ENCODE measurements around the gene PSORS1C1.

- TF ChIP-seq, protein P1, sequence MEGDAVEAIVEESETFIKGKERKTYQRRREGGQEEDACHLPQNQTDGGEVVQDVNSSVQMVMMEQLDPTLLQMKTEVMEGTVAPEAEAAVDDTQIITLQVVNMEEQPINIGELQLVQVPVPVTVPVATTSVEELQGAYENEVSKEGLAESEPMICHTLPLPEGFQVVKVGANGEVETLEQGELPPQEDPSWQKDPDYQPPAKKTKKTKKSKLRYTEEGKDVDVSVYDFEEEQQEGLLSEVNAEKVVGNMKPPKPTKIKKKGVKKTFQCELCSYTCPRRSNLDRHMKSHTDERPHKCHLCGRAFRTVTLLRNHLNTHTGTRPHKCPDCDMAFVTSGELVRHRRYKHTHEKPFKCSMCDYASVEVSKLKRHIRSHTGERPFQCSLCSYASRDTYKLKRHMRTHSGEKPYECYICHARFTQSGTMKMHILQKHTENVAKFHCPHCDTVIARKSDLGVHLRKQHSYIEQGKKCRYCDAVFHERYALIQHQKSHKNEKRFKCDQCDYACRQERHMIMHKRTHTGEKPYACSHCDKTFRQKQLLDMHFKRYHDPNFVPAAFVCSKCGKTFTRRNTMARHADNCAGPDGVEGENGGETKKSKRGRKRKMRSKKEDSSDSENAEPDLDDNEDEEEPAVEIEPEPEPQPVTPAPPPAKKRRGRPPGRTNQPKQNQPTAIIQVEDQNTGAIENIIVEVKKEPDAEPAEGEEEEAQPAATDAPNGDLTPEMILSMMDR (IDR thresholded peaks at IDR 0.05), result peak; percentile 41 to 86
- TF ChIP-seq POLR2AphosphoS5 (IDR thresholded peaks at IDR 0.05) (no peak), EP300 (IDR thresholded peaks at IDR 0.05) (no peak)
Measured at GRCh38 chr6:31068669-31069340, 45.8 kb upstream of the PSORS1C1 start.
